HG03103 (cell line): ENCODE results near the gene PKP3.
"Not testable (repeated sequence)": the region's sequence is repeated elsewhere in the genome, so short reads cannot be mapped to it uniquely, and the experiment has no call there.

Source experiments
- ATAC-seq: cut with Tn5 transposase; IDR thresholded peaks from one replicate; pipeline ENCODE4 v1.9.1; 2021; ENCODE audit warnings: low read depth; ENCODE audit not compliant: unreplicated experiment

PKP3 gene

GRCh38 chr11:377174-377865 lies 16.7 kb upstream of the PKP3 start:
- no peak for ATAC-seq

- ATAC-seq, result no peak
Observed at GRCh38 chr11:377883-378500, 16.0 kb upstream of the PKP3 start.

GRCh38 chr11:379205-380094 lies 14.6 kb upstream of the PKP3 start:
- no peak for ATAC-seq

- no peak for ATAC-seq
Observed at GRCh38 chr11:380095-380480, 13.9 kb upstream of the PKP3 start.

GRCh38 chr11:380491-380890 lies 13.5 kb upstream of the PKP3 start:
- no peak for ATAC-seq

GRCh38 chr11:380996-381395 lies 13.0 kb upstream of the PKP3 start:
- no peak for ATAC-seq

- no peak for ATAC-seq
Observed at GRCh38 chr11:381501-382072, 12.4 kb upstream of the PKP3 start.

GRCh38 chr11:382081-382629 lies 11.9 kb upstream of the PKP3 start:
- no peak for ATAC-seq

GRCh38 chr11:383431-383830 lies 10.6 kb upstream of the PKP3 start:
- no peak for ATAC-seq

GRCh38 chr11:384511-384910 lies 9.5 kb upstream of the PKP3 start:
- no peak for ATAC-seq

GRCh38 chr11:385594-386351 lies 8.2 kb upstream of the PKP3 start:
- no peak for ATAC-seq

GRCh38 chr11:386483-386882 lies 7.5 kb upstream of the PKP3 start:
- no peak for ATAC-seq

GRCh38 chr11:387193-387793 lies 6.7 kb upstream of the PKP3 start:
- ATAC-seq, result no peak

GRCh38 chr11:389369-389768 lies 4.6 kb upstream of the PKP3 start:
- ATAC-seq, result not testable (repeated sequence)

- ATAC-seq, result no peak
Observed at GRCh38 chr11:390175-390574, 3.8 kb upstream of the PKP3 start.

- ATAC-seq, result no peak
Observed at GRCh38 chr11:391117-392017, 2.6 kb upstream of the PKP3 start.

GRCh38 chr11:392102-392777 lies 1.8 kb upstream of the PKP3 start:
- ATAC-seq, result no peak
